Osteocyte (in vitro differentiated cells): ENCODE results near the gene SLC35G6. TPM values are rescaled to one million over a fixed set of nuclear protein-coding genes. Genes with fewer than 3 reads are reported as not detected.

Experiments used
- DNase-seq: peaks from one replicate; pipeline ENCODE4 v3.0.0; 2021; ENCODE audit warnings: mixed read lengths; ENCODE audit not compliant: unreplicated experiment; ENCODE audit errors: extremely low spot score
- H3K27ac Mint-ChIP-seq: one replicate; pipeline ENCODE4 v1.8.0; 2021; ENCODE audit warnings: mild to moderate bottlenecking, mixed read lengths; ENCODE audit not compliant: unreplicated experiment
- H3K27me3 Mint-ChIP-seq: one replicate; pipeline ENCODE4 v1.8.0; 2021; ENCODE audit warnings: mixed read lengths; ENCODE audit not compliant: unreplicated experiment
- H3K36me3 Mint-ChIP-seq: one replicate; pipeline ENCODE4 v1.8.0; 2021; ENCODE audit warnings: mixed read lengths; ENCODE audit not compliant: unreplicated experiment
- H3K4me1 Mint-ChIP-seq: one replicate; pipeline ENCODE4 v1.8.0; 2021; ENCODE audit warnings: mixed read lengths; ENCODE audit not compliant: unreplicated experiment
- H3K4me3 Mint-ChIP-seq: one replicate; pipeline ENCODE4 v1.8.0; 2021; ENCODE audit warnings: mild to moderate bottlenecking, moderate library complexity, mixed read lengths; ENCODE audit not compliant: unreplicated experiment
- H3K9me3 Mint-ChIP-seq: one replicate; pipeline ENCODE4 v1.8.0; 2021; ENCODE audit warnings: mixed read lengths; ENCODE audit not compliant: unreplicated experiment
- total RNA-seq: library from RNA; stranded (reverse); gene quantifications from 2 replicates; pipeline ENCODE4 v1.2.1, GENCODE V29; 2021
- TF ChIP-seq, protein P1 (sequence below): fragments of 200-600 bp; sonication (generic); IDR thresholded peaks from 2 replicates; pipeline ENCODE4 v1.5.0; 2021; ENCODE audit warnings: antibody characterized with exemption, mild to moderate bottlenecking, moderate library complexity

Gene SLC35G6
- total RNA-seq, 1 donor from 2014 or later: not detected

- Mint-ChIP-seq H3K4me3 (no peak overlapping the region), H3K9me3 (no peaks in the 10 kb centered on the region), H3K4me1 (peaks cover 11% of the 10 kb centered on the region), H3K27me3 (peaks cover 1% of the 10 kb centered on the region), H3K27ac (peak overlapping the region; percentile 67), H3K36me3 (peaks cover 3% of the 10 kb centered on the region)
- TF ChIP-seq, protein P1, sequence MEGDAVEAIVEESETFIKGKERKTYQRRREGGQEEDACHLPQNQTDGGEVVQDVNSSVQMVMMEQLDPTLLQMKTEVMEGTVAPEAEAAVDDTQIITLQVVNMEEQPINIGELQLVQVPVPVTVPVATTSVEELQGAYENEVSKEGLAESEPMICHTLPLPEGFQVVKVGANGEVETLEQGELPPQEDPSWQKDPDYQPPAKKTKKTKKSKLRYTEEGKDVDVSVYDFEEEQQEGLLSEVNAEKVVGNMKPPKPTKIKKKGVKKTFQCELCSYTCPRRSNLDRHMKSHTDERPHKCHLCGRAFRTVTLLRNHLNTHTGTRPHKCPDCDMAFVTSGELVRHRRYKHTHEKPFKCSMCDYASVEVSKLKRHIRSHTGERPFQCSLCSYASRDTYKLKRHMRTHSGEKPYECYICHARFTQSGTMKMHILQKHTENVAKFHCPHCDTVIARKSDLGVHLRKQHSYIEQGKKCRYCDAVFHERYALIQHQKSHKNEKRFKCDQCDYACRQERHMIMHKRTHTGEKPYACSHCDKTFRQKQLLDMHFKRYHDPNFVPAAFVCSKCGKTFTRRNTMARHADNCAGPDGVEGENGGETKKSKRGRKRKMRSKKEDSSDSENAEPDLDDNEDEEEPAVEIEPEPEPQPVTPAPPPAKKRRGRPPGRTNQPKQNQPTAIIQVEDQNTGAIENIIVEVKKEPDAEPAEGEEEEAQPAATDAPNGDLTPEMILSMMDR: no peak
- DNase-seq: no peak
Observed at GRCh38 chr17:7530023-7530900, 49.0 kb downstream of the SLC35G6 start.

Other genes with a start within 250 kb of the SLC35G6 start
- gene DVL2, start 246.9 kb upstream of the SLC35G6 start, total RNA-seq: 87.7 and 99.7 TPM in 2 replicates
- gene PHF23, start 242.0 kb upstream of the SLC35G6 start, total RNA-seq: 51.6 and 54.7 TPM in 2 replicates
- gene GABARAP, start 239.0 kb upstream of the SLC35G6 start, total RNA-seq: 642 TPM in 2 replicates
- 145 and 151 TPM in 2 replicates for gene CTDNEP1, start 229.7 kb upstream of the SLC35G6 start, total RNA-seq
- 30.2 and 37.6 TPM in 2 replicates for gene ELP5, start 229.2 kb upstream of the SLC35G6 start, total RNA-seq
- gene CLDN7, start 219.0 kb upstream of the SLC35G6 start, total RNA-seq: 0.27 and 0.89 TPM in 2 replicates
- gene SLC2A4, start 199.7 kb upstream of the SLC35G6 start, total RNA-seq: 0.59 and 0.63 TPM in 2 replicates
- 0.40 TPM in 1 of 2 replicates, not detected in the other for gene YBX2, start 186.8 kb upstream of the SLC35G6 start, total RNA-seq
- 352 and 359 TPM in 2 replicates for gene EIF5A, start 173.8 kb upstream of the SLC35G6 start, total RNA-seq
- gene GPS2, start 166.1 kb upstream of the SLC35G6 start, total RNA-seq: 54.9 and 61.9 TPM in 2 replicates
- 38.0 and 45.1 TPM in 2 replicates for gene NEURL4, start 152.1 kb upstream of the SLC35G6 start, total RNA-seq
- 2.0 and 4.2 TPM in 2 replicates for gene ACAP1, start 144.9 kb upstream of the SLC35G6 start, total RNA-seq
- 12.7 and 13.3 TPM in 2 replicates for gene KCTD11, start 129.3 kb upstream of the SLC35G6 start, total RNA-seq
- gene TMEM95, start 126.3 kb upstream of the SLC35G6 start, total RNA-seq: not detected in 2 replicates
- not detected in 2 replicates for gene TNK1, start 100.4 kb upstream of the SLC35G6 start, total RNA-seq
- 73.9 and 81.4 TPM in 2 replicates for gene PLSCR3, start 86.9 kb upstream of the SLC35G6 start, total RNA-seq
- gene TMEM256, start 77.3 kb upstream of the SLC35G6 start, total RNA-seq: 40.7 and 45.9 TPM in 2 replicates
- 53.8 and 56.8 TPM in 2 replicates for gene NLGN2, start 73.6 kb upstream of the SLC35G6 start, total RNA-seq
- gene SPEM1, start 61.1 kb upstream of the SLC35G6 start, total RNA-seq: not detected in 2 replicates
- gene SPEM2, start 55.8 kb upstream of the SLC35G6 start, total RNA-seq: not detected in 2 replicates
- gene SPEM3, start 52.6 kb upstream of the SLC35G6 start, total RNA-seq: not detected in 2 replicates
- 6.4 and 6.7 TPM in 2 replicates for gene TMEM102, start 46.0 kb upstream of the SLC35G6 start, total RNA-seq
- gene FGF11, start 41.9 kb upstream of the SLC35G6 start, total RNA-seq: 1.3 and 1.5 TPM in 2 replicates
- gene CHRNB1, start 36.4 kb upstream of the SLC35G6 start, total RNA-seq: 9.3 and 11.0 TPM in 2 replicates
- gene ZBTB4, start 1.8 kb upstream of the SLC35G6 start, total RNA-seq: 47.9 and 49.7 TPM in 2 replicates
- gene POLR2A, start 2.9 kb downstream of the SLC35G6 start, total RNA-seq: 148 and 149 TPM in 2 replicates
- 14.6 and 15.0 TPM in 2 replicates for gene TNFSF12, start 67.6 kb downstream of the SLC35G6 start, total RNA-seq
- 1.3 and 1.5 TPM in 2 replicates for gene TNFSF13, start 77.3 kb downstream of the SLC35G6 start, total RNA-seq
- 52.5 and 53.7 TPM in 2 replicates for gene SENP3, start 80.5 kb downstream of the SLC35G6 start, total RNA-seq
- 1.1 TPM in 2 replicates for gene CD68, start 98.2 kb downstream of the SLC35G6 start, total RNA-seq
- 34.2 and 42.2 TPM in 2 replicates for gene MPDU1, start 102.4 kb downstream of the SLC35G6 start, total RNA-seq
- gene SOX15, start 108.6 kb downstream of the SLC35G6 start, total RNA-seq: 0.78 TPM in 2 replicates
- gene FXR2, start 133.5 kb downstream of the SLC35G6 start, total RNA-seq: 48.7 and 50.7 TPM in 2 replicates
- 134 and 135 TPM in 2 replicates for gene SAT2, start 146.4 kb downstream of the SLC35G6 start, total RNA-seq
- gene SHBG, start 148.7 kb downstream of the SLC35G6 start, total RNA-seq: 0.97 and 1.4 TPM in 2 replicates
- 2.4 and 3.0 TPM in 2 replicates for gene ATP1B2, start 169.5 kb downstream of the SLC35G6 start, total RNA-seq
- gene TP53, start 206.0 kb downstream of the SLC35G6 start, total RNA-seq: 98.7 and 99.5 TPM in 2 replicates
- 11.8 and 13.4 TPM in 2 replicates for gene WRAP53, start 207.0 kb downstream of the SLC35G6 start, total RNA-seq
- 12.3 and 12.7 TPM in 2 replicates for gene EFNB3, start 223.8 kb downstream of the SLC35G6 start, total RNA-seq
- gene DNAH2, start 236.3 kb downstream of the SLC35G6 start, total RNA-seq: 0.03 and 0.05 TPM in 2 replicates